Measurements from ENCODE around the gene FABP1.

Gene FABP1

DNA sequence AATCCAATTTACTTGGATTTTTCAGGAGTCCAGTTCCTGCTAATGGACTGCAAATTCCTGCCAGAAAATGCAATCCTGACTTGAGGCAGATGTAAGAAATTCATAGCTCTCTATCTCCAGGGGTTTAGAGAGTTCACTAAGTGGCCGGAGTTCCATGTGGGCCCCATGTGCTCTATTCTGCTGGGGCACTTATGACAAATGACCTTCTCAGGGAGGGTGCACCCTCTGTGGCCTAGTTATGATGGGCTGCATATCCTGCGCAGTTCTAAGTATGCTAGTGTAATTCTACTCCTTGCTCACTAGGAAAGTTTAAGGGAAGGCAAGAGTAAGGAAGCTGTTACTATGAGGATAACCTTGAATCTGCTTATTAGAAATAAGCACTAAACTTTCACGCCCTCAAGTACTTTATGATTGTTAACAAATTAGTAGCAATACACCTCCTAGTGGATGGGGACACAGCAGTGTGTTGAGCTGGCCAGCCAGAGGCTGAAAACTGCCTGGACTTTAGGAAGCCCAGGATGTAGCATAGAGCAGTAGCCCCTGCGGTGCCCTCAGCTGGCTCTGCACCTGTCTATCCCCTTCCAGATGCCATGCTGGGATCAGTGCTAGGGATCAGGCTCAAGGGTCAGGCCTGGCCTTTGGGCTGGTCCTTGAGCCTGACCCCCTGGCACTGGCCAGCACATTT, 45.8 kb downstream of the FABP1 start:
- DNase-seq (ENCODE audit: low read depth in 2 of 2, low spot score in 1 of 2): no peak

DNA sequence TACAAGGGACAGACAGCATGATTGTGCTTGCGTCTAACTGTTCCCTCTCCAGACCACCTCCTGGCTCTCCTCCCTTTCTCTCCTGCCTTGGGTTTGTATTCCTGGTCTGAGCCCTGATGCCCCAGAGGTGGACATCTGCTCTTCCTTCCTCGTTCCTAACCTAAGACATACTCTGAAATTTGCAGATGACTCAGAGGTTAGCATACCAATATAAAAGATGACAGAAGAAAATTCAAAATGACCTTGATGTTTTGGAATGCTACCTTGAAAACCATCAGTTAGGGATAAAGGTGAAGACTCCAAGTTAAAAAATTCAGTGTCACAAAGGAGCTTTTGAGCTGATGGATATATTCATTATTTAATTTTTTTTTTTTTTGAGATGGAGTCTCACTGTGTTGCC, 47.3 kb downstream of the FABP1 start:
- no peak for DNase-seq (ENCODE audit: low read depth in 2 of 2, low spot score in 1 of 2)

DNA sequence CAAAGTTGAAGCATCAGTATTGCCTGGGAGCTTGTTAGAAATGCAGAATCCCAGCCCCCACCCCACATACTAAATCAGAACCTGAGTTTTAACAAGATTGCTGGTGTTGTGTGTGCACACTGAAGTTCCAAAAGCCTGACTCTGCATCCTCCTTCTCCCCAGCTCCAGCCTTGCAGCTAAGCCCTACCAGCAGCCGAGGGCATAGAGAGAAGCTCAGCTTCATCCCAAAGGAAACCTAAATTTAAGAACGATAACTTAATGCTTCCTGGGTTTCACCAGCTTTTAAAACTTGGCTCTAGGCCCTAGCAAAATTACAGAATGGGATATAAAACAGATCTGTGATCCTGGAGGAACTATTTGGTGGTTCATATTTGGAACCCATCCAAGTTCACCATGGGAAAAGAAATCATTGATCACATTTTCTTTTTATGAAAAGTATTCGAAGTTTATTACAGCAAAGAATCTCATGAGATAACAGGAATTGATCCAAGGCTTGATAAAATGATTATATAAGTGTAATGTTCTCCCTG, 49.2 kb downstream of the FABP1 start:
- DNase-seq (ENCODE audit: low read depth in 2 of 2, low spot score in 1 of 2): no peak

DNA sequence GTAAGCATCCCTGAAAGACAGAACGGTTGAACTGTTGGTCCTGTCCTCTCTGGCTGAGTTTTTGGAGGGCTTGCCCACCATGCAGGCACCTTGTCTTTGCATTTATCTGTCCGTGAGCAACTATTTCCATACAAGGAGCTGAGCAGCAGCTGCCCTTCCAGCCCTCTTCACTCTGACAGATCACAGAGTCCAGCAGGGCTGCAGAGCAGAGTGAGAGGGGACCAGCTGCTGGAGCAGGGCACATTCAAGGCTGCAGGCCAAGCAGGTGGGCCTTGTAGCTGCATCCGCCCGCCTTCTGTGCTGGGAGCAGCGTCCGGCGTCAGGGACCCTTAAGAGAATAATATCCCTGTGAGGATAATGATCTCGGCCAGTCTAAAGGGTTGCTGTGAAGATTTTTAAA, 50.8 kb downstream of the FABP1 start:
- no peak for DNase-seq (ENCODE audit: low read depth in 2 of 2, low spot score in 1 of 2)

DNA sequence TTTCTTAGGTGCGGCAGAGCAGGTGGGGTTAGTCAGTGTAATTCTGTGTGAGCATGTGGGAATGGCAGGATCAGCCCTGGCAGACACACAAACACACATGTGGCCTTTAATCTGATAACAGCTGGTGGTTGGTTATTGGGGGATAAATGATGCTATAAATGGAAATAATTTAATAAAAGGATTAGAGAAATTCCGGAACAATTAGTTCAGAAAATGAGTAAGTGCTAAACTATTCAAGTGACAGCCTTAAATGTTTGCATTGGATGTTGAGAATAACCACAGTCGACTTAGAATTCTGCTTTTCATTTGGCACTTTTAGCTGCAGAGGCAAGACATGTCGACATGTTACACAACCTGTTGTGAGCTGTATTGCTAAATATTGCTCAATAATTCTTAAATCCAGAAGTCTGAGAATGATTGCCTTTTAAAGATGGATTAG, 53.0 kb downstream of the FABP1 start:
- DNase-seq (ENCODE audit: low read depth in 2 of 2, low spot score in 1 of 2): no peak

DNA sequence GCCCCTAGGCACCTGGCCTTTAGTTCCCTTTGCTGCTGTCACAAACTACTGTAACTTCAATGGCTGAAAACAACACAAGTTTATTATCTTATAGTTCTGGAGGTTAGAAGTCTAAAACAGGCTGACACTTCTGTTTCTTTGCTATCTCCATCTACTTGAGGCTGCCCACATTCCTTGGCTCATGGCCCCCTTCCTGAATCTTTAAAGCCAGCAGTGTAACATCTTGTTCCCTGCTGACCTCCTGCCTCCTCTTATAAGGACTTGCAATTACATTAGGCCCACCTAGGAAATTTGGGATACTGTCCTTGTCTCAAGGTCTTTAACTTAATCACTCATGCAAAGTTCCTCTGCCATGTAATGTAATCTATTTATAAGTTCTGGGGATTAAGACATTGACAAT, 53.7 kb downstream of the FABP1 start:
- DNase-seq (ENCODE audit: low read depth in 2 of 2, low spot score in 1 of 2): no peak

All from stimulated activated CD8-positive, alpha-beta memory T cell treated with anti-CD3 and anti-CD28 coated beads, Interleukin-4, amount 100 ng/mL, for 4 hours (primary cell).